ENCODE measurements around the gene ANKRD6. TPM values are rescaled to one million over a fixed set of nuclear protein-coding genes. Genes with fewer than 3 reads are reported as not detected.

ANKRD6 gene
- total RNA-seq, 1 donor = 1.3 TPM

DNA sequence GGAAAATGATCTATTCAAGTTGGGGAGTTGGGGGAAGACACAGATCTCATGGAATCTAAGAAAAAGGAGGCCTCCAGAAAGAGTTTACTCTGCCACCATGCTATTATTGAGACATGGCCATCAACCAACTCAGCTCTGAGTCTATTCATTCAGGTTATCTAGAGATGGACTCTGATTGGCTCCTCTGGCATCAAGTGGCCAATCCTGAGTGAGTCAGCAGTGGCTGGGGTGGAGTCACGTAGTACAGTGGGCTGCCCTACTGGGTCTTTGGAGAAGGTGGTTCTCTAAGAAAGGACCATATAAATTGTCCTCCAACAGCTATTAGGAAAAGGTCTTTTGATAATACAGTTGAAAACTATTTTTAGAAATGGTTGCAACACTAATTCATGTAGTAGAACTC, 163.5 kb downstream of the ANKRD6 start:
- no peak for TF ChIP-seq CTCF (IDR thresholded peaks at IDR 0.05; ENCODE audit: insufficient read depth, low read depth, low read length)
- no peak overlapping the region for H3K4me3 ChIP-seq (ENCODE audit: low read depth, low read length)
- DNase-seq (ENCODE audit: low read depth) = no peak

GRCh38 chr6:89597372-89597771, 164.4 kb downstream of the ANKRD6 start:
- DNase-seq (ENCODE audit: low read depth) = no peak
- TF ChIP-seq CTCF (IDR thresholded peaks at IDR 0.05; ENCODE audit: insufficient read depth, low read depth, low read length) = no peak
- no peak overlapping the region for H3K4me3 ChIP-seq (ENCODE audit: low read depth, low read length)

- no peak for TF ChIP-seq CTCF (IDR thresholded peaks at IDR 0.05; ENCODE audit: insufficient read depth, low read depth, low read length)
- no peak overlapping the region for H3K4me3 ChIP-seq (ENCODE audit: low read depth, low read length)
- peak; percentile 10 for DNase-seq (ENCODE audit: low read depth)
Measured at GRCh38 chr6:89597988-89598387, 165.0 kb downstream of the ANKRD6 start.

- no peak overlapping the region for H3K4me3 ChIP-seq (ENCODE audit: low read depth, low read length)
- DNase-seq (ENCODE audit: low read depth) = no peak
- TF ChIP-seq CTCF (IDR thresholded peaks at IDR 0.05; ENCODE audit: insufficient read depth, low read depth, low read length) = no peak
Measured at GRCh38 chr6:89599727-89600126, 166.8 kb downstream of the ANKRD6 start.

GRCh38 chr6:89602166-89602565, 169.2 kb downstream of the ANKRD6 start:
- no peak for TF ChIP-seq CTCF (IDR thresholded peaks at IDR 0.05; ENCODE audit: insufficient read depth, low read depth, low read length)
- DNase-seq (ENCODE audit: low read depth) = no peak
- H3K4me3 ChIP-seq (ENCODE audit: low read depth, low read length) = no peak overlapping the region

- TF ChIP-seq CTCF (IDR thresholded peaks at IDR 0.05; ENCODE audit: insufficient read depth, low read depth, low read length) = no peak
- H3K4me3 ChIP-seq (ENCODE audit: low read depth, low read length) = no peak overlapping the region
- DNase-seq (ENCODE audit: low read depth) = no peak
Measured at GRCh38 chr6:89604653-89605052, 171.7 kb downstream of the ANKRD6 start.

GRCh38 chr6:89605861-89606260, 172.9 kb downstream of the ANKRD6 start:
- no peak for DNase-seq (ENCODE audit: low read depth)
- no peak overlapping the region for H3K4me3 ChIP-seq (ENCODE audit: low read depth, low read length)
- TF ChIP-seq CTCF (IDR thresholded peaks at IDR 0.05; ENCODE audit: insufficient read depth, low read depth, low read length) = no peak

Data from fibroblast of villous mesenchyme (primary cell).